Kidney (tissue), 14 donors: ENCODE results near the gene PKD1L1. TPM values are rescaled to one million over a fixed set of nuclear protein-coding genes. Genes with fewer than 3 reads are reported as not detected.
"Not testable (repeated sequence)": the region's sequence is repeated elsewhere in the genome, so short reads cannot be mapped to it uniquely, and the experiment has no call there.

ENCODE experiments used
- DNase-seq, 5 donors: peaks; one replicate each; pipeline ENCODE4 v3.0.0-alpha.2; 2013 to 2020
- FAIRE-seq: peaks from 2 replicates; lab custom pipeline; 2012; peaks lifted over from hg19 to GRCh38; lab: Jason Lieb, UNC
- H3K27ac ChIP-seq, 2 donors: one replicate each; pipeline ENCODE4 v1.7.0; 2013; ENCODE audit warnings: low read depth in 2 of 2, low read length in 2 of 2, inconsistent platforms in 1 of 2
- H3K27me3 ChIP-seq: one replicate; pipeline ENCODE4 v1.7.1; 2013; ENCODE audit warnings: low read length, inconsistent platforms; ENCODE audit not compliant: control insufficient read depth, insufficient read depth
- H3K36me3 ChIP-seq, 3 donors: one replicate each; pipeline versions ENCODE4 v1.7.0 to v1.7.1; 2013; ENCODE audit warnings: low read length in 3 of 3, control low read depth in 1 of 3, inconsistent platforms in 1 of 3; ENCODE audit not compliant: insufficient read depth in 3 of 3, control insufficient read depth in 2 of 3
- H3K4me1 ChIP-seq, 3 donors: one replicate each; pipeline versions ENCODE4 v1.7.0 to v1.7.1; 2013; ENCODE audit warnings: low read length in 3 of 3, inconsistent platforms in 1 of 3, low read depth in 1 of 3; ENCODE audit not compliant: control insufficient read depth in 2 of 3, insufficient read depth in 2 of 3
- H3K4me3 ChIP-seq, 3 donors: one replicate each; pipeline versions ENCODE4 v1.7.0 to v1.8.1; 2013; ENCODE audit warnings: low read length in 3 of 3, control low read depth in 1 of 3, inconsistent platforms in 1 of 3
- H3K9ac ChIP-seq, 3 donors: one replicate each; pipeline versions ENCODE4 v1.7.0 to v1.7.1; 2013; ENCODE audit warnings: low read length in 3 of 3, control low read depth in 1 of 3, inconsistent platforms in 1 of 3
- H3K9me3 ChIP-seq, 3 donors: one replicate each; pipeline versions ENCODE4 v1.7.0 to v1.7.1; 2013; ENCODE audit warnings: low read length in 3 of 3, control low read depth in 1 of 3, inconsistent platforms in 1 of 3; ENCODE audit not compliant: control insufficient read depth in 2 of 3, insufficient read depth in 1 of 3
- CTCF ChIP-seq: IDR thresholded peaks from 3 replicates; pipeline ENCODE4 v1.5.1; 2012; ENCODE audit warnings: mild to moderate bottlenecking, moderate library complexity, borderline replicate concordance; ENCODE audit not compliant: insufficient read depth; ENCODE audit errors: extremely low read depth
- intact Hi-C: fragments of 100-400 bp; cut with DNase I; formaldehyde crosslinking; loops from one replicate; pipeline ENCODE4 v1.11.1; 2022
- polyA plus RNA-seq: library from polyadenylated mRNA; stranded (reverse); fragments of 350-450 nt; fragmentation: Illumina TruSeq; extraction: RNeasy Lipid Tissue Mini Kit (QIAGEN cat#74804); gene quantifications from one replicate; pipeline ENCODE4 v1.2.3, GENCODE V29; 2014; ENCODE audit warnings: low read depth, low replicate concordance; ENCODE audit not compliant: insufficient read depth
- total RNA-seq: library from RNA; stranded (reverse); fragmentation: NEBNext Ultra II Directional; extraction: Animal tissue kit (Norgen Biotek cat#: 25700); gene quantifications from one replicate; pipeline ENCODE4 v1.2.1, GENCODE V29; 2021
- donor health status: control.
- donor health status: control.
- donor health status: control.
- donor health status: control.
- donor health status: control.
- donor health status: DM: yes; HTN: yes; CAD: no.
- donor health status: Normal renal cell carcinoma (clear cell type).

The PKD1L1 gene
- total and polyA plus RNA-seq, 2 donors from 2014 or later = 0.32 to 0.82 TPM

GRCh38 chr7:47801423-47801822, 146.8 kb downstream of the PKD1L1 start:
- Histone ChIP-seq H3K9me3 (no peaks in the 10 kb centered on the region), H3K9ac (no peak overlapping the region), H3K4me3 (no peak overlapping the region), H3K36me3 (no peaks in the 10 kb centered on the region), H3K27ac (no peak overlapping the region), H3K27me3 (no peaks in the 10 kb centered on the region), H3K4me1 (peaks cover 0 to 6% (median 0%) of the 10 kb centered on the region in 3 donors)
- DNase-seq (no peak), FAIRE-seq (no peak)
- intact Hi-C loops = no loop called here
- no peak for TF ChIP-seq CTCF

- H3K36me3 ChIP-seq = no peaks in the 10 kb centered on the region
- intact Hi-C loops = no loop called here
- H3K9me3 ChIP-seq = no peaks in the 10 kb centered on the region
- no peaks in the 10 kb centered on the region for H3K4me1 ChIP-seq
- H3K27me3 ChIP-seq = no peaks in the 10 kb centered on the region
- no peak overlapping the region for H3K9ac ChIP-seq
- H3K4me3 ChIP-seq = no peak overlapping the region
- DNase-seq = no peak
- no peak for FAIRE-seq
- TF ChIP-seq CTCF = no peak
- H3K27ac ChIP-seq = no peak overlapping the region
These were observed 148.7 kb downstream of the PKD1L1 start for GRCh38 chr7:47799524-47799923.

GRCh38 chr7:47796347-47796746, 151.9 kb downstream of the PKD1L1 start:
- no peak for TF ChIP-seq CTCF
- Histone ChIP-seq H3K9me3 (no peaks in the 10 kb centered on the region), H3K9ac (no peak overlapping the region), H3K36me3 (no peaks in the 10 kb centered on the region), H3K4me1 (no peaks in the 10 kb centered on the region), H3K4me3 (no peak overlapping the region), H3K27ac (no peak overlapping the region), H3K27me3 (no peaks in the 10 kb centered on the region)
- FAIRE-seq (no peak), DNase-seq (no peak)
- intact Hi-C loops = no loop called here

DNA sequence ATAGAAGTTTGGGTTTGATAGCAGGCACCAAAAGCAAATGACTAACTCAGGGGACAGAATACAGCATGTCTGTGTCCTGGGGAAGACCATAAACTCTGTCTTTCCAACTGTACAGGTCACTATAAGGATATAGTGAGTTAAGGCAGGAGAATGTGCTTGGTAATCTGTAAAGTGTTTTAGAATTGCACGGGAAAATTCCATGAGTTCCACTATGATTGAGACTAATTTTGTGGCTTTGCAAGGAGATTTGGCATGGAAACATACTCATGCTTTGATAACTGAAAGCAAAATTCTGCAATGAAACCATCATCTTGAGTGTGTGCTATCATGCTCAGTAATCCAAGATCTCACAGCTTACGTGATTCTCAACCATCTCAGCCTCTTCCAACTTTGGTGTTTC, 152.6 kb downstream of the PKD1L1 start:
- Histone ChIP-seq H3K27ac (no peak overlapping the region), H3K4me1 (no peaks in the 10 kb centered on the region), H3K27me3 (no peaks in the 10 kb centered on the region), H3K36me3 (no peaks in the 10 kb centered on the region), H3K9me3 (no peaks in the 10 kb centered on the region), H3K9ac (no peak overlapping the region), H3K4me3 (no peak overlapping the region)
- FAIRE-seq (no peak), DNase-seq (no peak)
- TF ChIP-seq CTCF = no peak
- intact Hi-C loops = no loop called here

- H3K4me1 ChIP-seq, H3K27ac ChIP-seq, H3K9ac ChIP-seq, H3K36me3 ChIP-seq, DNase-seq, H3K9me3 ChIP-seq, H3K27me3 ChIP-seq, intact Hi-C loops, FAIRE-seq, H3K4me3 ChIP-seq: not testable (repeated sequence)
These were observed 153.1 kb downstream of the PKD1L1 start for GRCh38 chr7:47795126-47795525.
